ENCODE results near the gene SPATA24.
"Not testable (repeated sequence)": the region's sequence is repeated elsewhere in the genome, so short reads cannot be mapped to it uniquely, and the experiment has no call there.

Gene SPATA24

GRCh38 chr5:139392678-139393496 is 11.0 kb downstream of the SPATA24 start:
- H3K27me3 Mint-ChIP-seq, result no peaks in the 10 kb centered on the region
- H3K4me1 Mint-ChIP-seq, result peaks cover 37% of the 10 kb centered on the region
- no peaks in the 10 kb centered on the region for H3K36me3 Mint-ChIP-seq
- H3K9me3 Mint-ChIP-seq, result no peaks in the 10 kb centered on the region
- peak overlapping the region; percentile 91 for H3K4me3 Mint-ChIP-seq
- peak overlapping the region; percentile 79 for H3K27ac Mint-ChIP-seq

GRCh38 chr5:139392324-139392677 is 11.6 kb downstream of the SPATA24 start:
- no peaks in the 10 kb centered on the region for H3K27me3 Mint-ChIP-seq
- H3K27ac Mint-ChIP-seq, result no peak overlapping the region
- H3K4me1 Mint-ChIP-seq, result peaks cover 37% of the 10 kb centered on the region
- H3K9me3 Mint-ChIP-seq, result no peaks in the 10 kb centered on the region
- H3K4me3 Mint-ChIP-seq, result no peak overlapping the region
- no peaks in the 10 kb centered on the region for H3K36me3 Mint-ChIP-seq

GRCh38 chr5:139391570-139392323 is 12.1 kb downstream of the SPATA24 start:
- Mint-ChIP-seq H3K27ac (peak overlapping the region; percentile 55), H3K36me3 (no peaks in the 10 kb centered on the region), H3K9me3 (no peaks in the 10 kb centered on the region), H3K4me3 (peak overlapping the region; percentile 79), H3K4me1 (peaks cover 37% of the 10 kb centered on the region), H3K27me3 (no peaks in the 10 kb centered on the region)

GRCh38 chr5:139390639-139391569 is 13.0 kb downstream of the SPATA24 start:
- H3K4me1 Mint-ChIP-seq, result peaks cover 43% of the 10 kb centered on the region
- H3K27ac Mint-ChIP-seq, result no peak overlapping the region
- no peaks in the 10 kb centered on the region for H3K9me3 Mint-ChIP-seq
- no peaks in the 10 kb centered on the region for H3K36me3 Mint-ChIP-seq
- H3K27me3 Mint-ChIP-seq, result no peaks in the 10 kb centered on the region
- H3K4me3 Mint-ChIP-seq, result peak overlapping the region; percentile 79

- Mint-ChIP-seq H3K27me3 (no peaks in the 10 kb centered on the region), H3K4me3 (no peak within 1 kb of the TSS), H3K27ac (no peak within 1 kb of the TSS), H3K4me1 (peaks cover 52% of the 10 kb centered on the region), H3K9me3 (no peaks in the 10 kb centered on the region), H3K36me3 (no peaks in the 10 kb centered on the region)
These were observed 13.9 kb downstream of the SPATA24 start, which contains the start of gene MZB1 for GRCh38 chr5:139389701-139390638. TSS of gene MZB1 (minus strand) at chr5:139389913. CDS start at chr5:139389856, 57 bp downstream.

- no peak overlapping the region for H3K27ac Mint-ChIP-seq
- no peak overlapping the region for H3K4me3 Mint-ChIP-seq
- H3K9me3 Mint-ChIP-seq, result no peaks in the 10 kb centered on the region
- H3K27me3 Mint-ChIP-seq, result no peaks in the 10 kb centered on the region
- no peaks in the 10 kb centered on the region for H3K36me3 Mint-ChIP-seq
- peaks cover 62% of the 10 kb centered on the region for H3K4me1 Mint-ChIP-seq
These were observed 15.6 kb downstream of the SPATA24 start for GRCh38 chr5:139388198-139388821.

GRCh38 chr5:139387611-139388197 is 16.2 kb downstream of the SPATA24 start:
- Mint-ChIP-seq H3K27ac (peak overlapping the region; percentile 35), H3K4me1 (peaks cover 56% of the 10 kb centered on the region), H3K9me3 (no peaks in the 10 kb centered on the region)

GRCh38 chr5:139386956-139387355 is 16.9 kb downstream of the SPATA24 start:
- H3K27me3 Mint-ChIP-seq, H3K4me3 Mint-ChIP-seq, H3K9me3 Mint-ChIP-seq, H3K36me3 Mint-ChIP-seq, H3K27ac Mint-ChIP-seq: not testable (repeated sequence)
- H3K4me1 Mint-ChIP-seq, result peaks cover 55% of the 10 kb centered on the region

More at GRCh38 chr5:139387611-139388197, 16.2 kb downstream of the SPATA24 start:
- Mint-ChIP-seq H3K4me3 (no peak overlapping the region), H3K36me3 (no peaks in the 10 kb centered on the region), H3K27me3 (no peaks in the 10 kb centered on the region)

GRCh38 chr5:139386050-139386438 is 17.8 kb downstream of the SPATA24 start:
- H3K27ac Mint-ChIP-seq, result no peak overlapping the region
- H3K36me3 Mint-ChIP-seq, result no peaks in the 10 kb centered on the region
- peaks cover 47% of the 10 kb centered on the region for H3K4me1 Mint-ChIP-seq
- peak overlapping the region; percentile 3 for H3K4me3 Mint-ChIP-seq
- H3K9me3 Mint-ChIP-seq, result no peaks in the 10 kb centered on the region
- no peaks in the 10 kb centered on the region for H3K27me3 Mint-ChIP-seq

- H3K4me3 Mint-ChIP-seq, result peak overlapping the region; percentile 85
- no peaks in the 10 kb centered on the region for H3K9me3 Mint-ChIP-seq
- peak overlapping the region; percentile 35 for H3K27ac Mint-ChIP-seq
- no peaks in the 10 kb centered on the region for H3K36me3 Mint-ChIP-seq
- peaks cover 41% of the 10 kb centered on the region for H3K4me1 Mint-ChIP-seq
- no peaks in the 10 kb centered on the region for H3K27me3 Mint-ChIP-seq
These were observed 18.5 kb downstream of the SPATA24 start for GRCh38 chr5:139385061-139386049.

- H3K4me3 Mint-ChIP-seq, result peak overlapping the region; percentile 85
- H3K36me3 Mint-ChIP-seq, result no peaks in the 10 kb centered on the region
- H3K4me1 Mint-ChIP-seq, result peaks cover 34% of the 10 kb centered on the region
- H3K27me3 Mint-ChIP-seq, result no peaks in the 10 kb centered on the region
- H3K27ac Mint-ChIP-seq, result peak overlapping the region; percentile 35
- no peaks in the 10 kb centered on the region for H3K9me3 Mint-ChIP-seq
These were observed 19.3 kb downstream of the SPATA24 start for GRCh38 chr5:139384591-139385051.

GRCh38 chr5:139383993-139384590 is 19.8 kb downstream of the SPATA24 start:
- Mint-ChIP-seq H3K27me3 (no peaks in the 10 kb centered on the region), H3K4me3 (no peak overlapping the region), H3K9me3 (no peaks in the 10 kb centered on the region), H3K4me1 (peaks cover 29% of the 10 kb centered on the region), H3K27ac (no peak overlapping the region), H3K36me3 (no peaks in the 10 kb centered on the region)
